Measurements from ENCODE around the gene SMIM41.
"Not testable (repeated sequence)": the region's sequence is repeated elsewhere in the genome, so short reads cannot be mapped to it uniquely, and the experiment has no call there.

Gene SMIM41

DNA sequence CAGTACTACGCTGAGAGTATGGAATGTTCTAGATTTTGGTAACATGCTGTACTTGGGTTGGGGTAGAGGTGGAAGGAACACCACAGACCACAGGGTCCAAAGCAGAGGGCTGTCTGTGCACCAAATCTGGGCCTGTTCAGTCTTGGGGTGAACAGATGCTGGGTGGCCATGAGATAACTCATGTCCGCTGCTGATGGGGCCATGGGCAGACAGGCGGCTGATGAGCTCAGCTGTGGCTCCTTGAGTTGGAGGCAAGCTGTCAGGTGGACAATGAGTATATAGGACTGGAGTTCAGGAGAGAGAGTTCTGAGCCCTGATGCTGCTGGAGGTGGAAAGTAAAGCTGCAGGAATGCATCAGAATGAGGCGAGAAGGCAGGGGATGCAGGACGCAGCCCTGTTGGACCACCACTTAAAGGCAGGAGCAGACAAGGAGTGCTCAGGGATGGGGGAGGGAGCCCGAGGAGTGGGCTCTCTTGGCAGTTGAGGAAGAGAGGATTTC, 6.2 kb downstream of the SMIM41 start:
- DNase-seq (ENCODE audit: low read depth), result no peak

GRCh38 chr12:52086366-52086765, 6.9 kb downstream of the SMIM41 start:
- DNase-seq (ENCODE audit: low read depth), result no peak

GRCh38 chr12:52086944-52087835, 7.7 kb downstream of the SMIM41 start:
- DNase-seq (ENCODE audit: low read depth), result no peak

DNA sequence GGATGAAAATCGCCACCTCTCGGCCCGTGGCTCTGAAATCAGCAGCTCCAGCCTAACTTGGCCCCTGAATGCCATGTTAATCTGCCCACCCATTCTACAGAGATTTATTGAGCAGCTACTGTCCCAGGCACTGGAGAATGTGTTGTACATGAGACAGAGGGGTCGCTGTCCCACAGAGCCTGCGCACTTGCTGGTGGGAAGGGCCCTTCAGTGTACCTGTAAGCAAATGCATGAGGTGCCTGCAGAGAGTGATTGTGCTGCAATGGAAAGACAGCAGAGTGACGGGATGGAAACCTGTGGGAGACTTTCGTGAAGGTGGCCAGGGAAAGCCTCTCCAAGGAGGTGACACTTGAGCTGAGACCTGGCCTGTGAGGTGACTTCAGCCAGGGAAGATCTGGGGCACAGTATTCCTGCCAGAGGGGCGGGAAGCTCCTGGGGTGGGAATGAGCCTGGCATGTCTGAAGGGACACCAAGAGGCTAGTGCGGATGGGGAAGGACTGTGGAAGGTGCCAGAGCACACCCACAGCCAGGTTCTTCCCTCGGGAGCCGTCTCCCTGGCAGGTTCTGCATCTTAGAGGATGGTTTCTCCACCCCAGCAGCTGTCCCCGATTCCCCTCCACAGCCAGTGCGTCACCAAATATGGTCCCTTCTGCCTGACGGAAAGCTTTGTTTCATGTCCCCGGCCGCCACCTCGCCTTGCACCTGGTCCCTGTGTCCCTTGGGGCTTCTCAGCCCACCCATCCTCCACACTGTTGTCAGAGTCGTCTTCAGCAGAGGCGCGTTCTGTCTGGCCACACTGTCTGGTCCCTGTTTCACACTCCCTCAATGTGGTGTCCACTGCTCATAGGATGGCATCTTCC, 8.7 kb downstream of the SMIM41 start:
- DNase-seq (ENCODE audit: low read depth), result no peak

DNA sequence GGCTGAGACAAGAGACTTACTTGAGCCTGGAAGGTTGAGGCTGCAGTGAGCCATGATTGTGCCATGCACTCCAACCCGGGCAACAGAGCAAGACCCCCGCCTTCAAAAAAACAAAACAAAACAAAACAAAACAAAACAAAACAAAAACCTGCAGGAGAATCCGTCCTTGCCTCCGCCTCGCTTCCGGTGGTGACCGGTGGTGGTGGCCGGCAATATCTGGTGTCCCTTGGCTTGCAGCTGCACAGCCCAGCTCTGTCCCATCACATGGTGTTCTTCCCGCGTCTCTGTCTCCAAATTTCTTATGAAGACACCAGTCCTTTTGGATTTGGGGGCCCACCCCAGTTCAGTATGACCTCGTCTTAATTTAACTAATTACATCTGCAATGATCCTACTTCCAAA, 10.0 kb downstream of the SMIM41 start:
- no peak for DNase-seq (ENCODE audit: low read depth)

- DNase-seq (ENCODE audit: low read depth), result no peak
These were observed 10.8 kb downstream of the SMIM41 start for GRCh38 chr12:52090291-52090690.

GRCh38 chr12:52091061-52091460, 11.6 kb downstream of the SMIM41 start:
- no peak for DNase-seq (ENCODE audit: low read depth)

- DNase-seq (ENCODE audit: low read depth), result no peak
These were observed 12.4 kb downstream of the SMIM41 start for GRCh38 chr12:52091869-52092268.

GRCh38 chr12:52093346-52093745, 13.8 kb downstream of the SMIM41 start:
- DNase-seq (ENCODE audit: low read depth), result no peak

GRCh38 chr12:52096332-52097044, 17.0 kb downstream of the SMIM41 start:
- no peak for DNase-seq (ENCODE audit: low read depth)

DNA sequence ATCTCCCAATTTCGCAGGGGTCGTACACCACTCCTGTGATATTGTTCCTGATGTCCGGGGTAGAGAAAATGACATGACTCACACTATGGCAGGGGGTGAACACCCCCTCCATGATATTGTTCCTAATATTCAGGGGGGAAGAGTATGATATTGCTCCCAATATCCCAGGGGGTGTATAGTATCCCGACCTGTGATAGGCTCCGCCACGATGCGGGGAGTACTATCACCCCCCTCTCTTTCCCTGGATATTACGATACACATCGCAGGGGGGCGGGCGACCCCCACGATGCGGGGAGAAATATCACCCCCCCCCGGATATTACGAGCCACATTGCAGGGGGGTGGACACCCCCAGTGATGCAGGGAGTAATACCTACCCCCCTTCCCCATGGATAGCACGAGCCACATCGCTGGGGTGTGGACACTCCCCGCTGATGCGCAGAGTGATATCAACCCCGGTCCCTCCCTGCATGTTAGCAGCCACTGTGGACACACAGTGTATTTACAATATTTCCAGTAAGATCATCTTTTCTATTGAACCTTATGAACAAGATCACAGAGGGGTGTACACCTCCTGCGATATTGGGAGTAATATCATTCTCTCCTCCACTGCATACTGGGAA, 17.7 kb downstream of the SMIM41 start:
- DNase-seq (ENCODE audit: low read depth), result no peak

DNA sequence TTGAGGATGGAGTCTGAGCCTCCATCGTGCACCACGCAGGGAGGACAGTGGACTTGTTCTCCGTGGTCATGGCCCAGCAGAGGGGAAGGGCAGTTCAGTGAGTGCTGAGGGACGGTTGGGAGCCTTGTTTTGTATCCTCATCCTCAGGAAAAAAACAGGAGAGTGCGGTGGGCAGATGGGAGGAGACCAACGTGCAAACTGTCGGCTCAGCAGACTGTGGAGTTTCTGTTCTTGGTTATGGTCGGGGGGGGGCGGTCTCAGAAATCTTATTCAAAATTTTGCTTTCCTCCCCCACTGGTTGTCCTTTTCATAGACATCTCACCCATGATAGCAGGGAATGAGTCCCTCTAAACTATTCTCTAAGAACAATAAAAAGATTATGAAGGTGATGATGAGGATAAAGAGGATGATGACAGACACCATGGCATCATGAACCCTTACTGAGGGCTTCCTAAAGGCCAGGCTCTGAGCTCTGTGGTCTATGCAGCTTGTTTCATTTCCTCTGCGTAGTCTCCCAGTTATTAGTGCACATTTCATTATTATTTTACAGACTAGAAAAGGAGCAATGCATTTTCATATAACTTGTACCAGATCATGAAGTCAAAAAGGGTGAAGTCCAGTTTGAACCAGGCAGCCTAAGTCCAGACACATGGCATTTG, 25.1 kb downstream of the SMIM41 start:
- DNase-seq (ENCODE audit: low read depth), result not testable (repeated sequence)

DNA sequence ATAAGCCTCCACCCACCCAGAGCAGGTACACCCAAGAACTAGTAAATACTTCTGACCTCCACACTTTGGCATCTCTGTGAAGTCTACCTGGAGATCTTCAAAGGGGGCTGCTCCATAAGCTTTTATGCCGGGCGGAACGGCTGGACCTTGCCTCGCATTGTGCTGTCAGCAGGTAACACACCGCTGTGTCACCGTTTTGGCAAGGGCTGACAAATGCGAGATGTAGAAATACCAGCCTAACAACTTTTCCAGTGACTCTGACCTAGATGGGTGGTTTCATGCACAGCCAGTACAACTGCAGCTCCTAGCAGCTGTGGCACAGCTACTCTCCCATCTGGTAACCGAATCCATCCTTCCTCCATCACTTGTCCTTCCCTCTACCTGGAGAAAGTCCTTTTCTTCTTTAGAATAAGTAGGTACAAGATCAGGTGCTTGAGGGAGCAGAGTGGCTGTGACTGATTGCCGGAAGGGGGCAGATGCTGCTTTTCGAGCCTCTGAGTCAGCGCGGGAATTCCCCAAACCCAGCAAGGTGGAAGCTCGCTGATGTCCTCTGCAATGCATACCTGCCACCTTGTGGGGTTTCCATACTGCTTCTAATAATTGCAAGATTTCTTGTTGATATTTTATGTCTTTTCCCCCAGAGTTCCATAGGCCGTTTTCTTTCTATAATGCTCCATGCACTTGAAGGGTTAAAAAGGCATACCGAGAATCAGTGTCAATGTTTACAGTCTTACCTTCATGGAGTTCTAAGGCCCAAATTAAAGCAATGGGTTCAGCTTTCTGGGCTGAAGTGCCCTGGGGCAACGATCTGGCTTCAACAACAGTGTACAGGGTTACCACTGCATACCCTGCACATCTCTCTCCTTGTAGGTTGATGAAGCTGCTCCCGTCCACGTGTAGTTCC, 37.0 kb downstream of the SMIM41 start:
- peak; percentile 55 for DNase-seq (ENCODE audit: low read depth)

DNA sequence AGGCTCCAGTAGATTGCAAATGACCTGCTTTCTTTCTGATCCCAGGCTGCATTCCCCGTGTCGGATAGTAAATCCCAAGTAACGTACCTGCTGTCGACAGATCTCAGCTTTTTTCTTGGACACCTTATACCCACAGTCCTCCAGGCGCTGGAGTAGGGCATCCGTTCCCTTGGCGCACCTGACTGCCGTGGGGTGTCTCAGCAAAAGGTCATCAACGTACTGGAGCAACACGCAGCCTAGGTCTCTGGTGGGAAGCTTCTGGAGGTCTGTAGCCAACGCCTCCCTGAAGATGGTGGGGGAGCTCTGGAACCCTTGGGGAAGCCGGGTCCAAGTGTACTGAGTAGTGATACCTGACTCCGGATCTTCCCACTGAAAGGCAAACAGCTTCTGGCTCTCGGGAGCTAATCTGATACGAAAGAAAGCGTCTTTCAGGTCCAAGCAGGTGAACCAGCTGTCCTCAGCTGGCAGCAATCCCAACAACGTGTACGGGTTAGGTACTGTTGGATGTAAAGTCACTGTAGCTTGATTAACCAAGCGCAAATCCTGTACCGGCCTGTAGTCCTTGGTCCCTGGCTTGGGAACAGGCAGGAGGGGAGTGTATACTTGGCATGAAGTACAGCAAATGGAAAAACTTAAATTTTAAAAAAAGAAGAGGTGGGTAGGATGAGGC, 38.4 kb downstream of the SMIM41 start:
- not testable (repeated sequence) for DNase-seq (ENCODE audit: low read depth)

DNA sequence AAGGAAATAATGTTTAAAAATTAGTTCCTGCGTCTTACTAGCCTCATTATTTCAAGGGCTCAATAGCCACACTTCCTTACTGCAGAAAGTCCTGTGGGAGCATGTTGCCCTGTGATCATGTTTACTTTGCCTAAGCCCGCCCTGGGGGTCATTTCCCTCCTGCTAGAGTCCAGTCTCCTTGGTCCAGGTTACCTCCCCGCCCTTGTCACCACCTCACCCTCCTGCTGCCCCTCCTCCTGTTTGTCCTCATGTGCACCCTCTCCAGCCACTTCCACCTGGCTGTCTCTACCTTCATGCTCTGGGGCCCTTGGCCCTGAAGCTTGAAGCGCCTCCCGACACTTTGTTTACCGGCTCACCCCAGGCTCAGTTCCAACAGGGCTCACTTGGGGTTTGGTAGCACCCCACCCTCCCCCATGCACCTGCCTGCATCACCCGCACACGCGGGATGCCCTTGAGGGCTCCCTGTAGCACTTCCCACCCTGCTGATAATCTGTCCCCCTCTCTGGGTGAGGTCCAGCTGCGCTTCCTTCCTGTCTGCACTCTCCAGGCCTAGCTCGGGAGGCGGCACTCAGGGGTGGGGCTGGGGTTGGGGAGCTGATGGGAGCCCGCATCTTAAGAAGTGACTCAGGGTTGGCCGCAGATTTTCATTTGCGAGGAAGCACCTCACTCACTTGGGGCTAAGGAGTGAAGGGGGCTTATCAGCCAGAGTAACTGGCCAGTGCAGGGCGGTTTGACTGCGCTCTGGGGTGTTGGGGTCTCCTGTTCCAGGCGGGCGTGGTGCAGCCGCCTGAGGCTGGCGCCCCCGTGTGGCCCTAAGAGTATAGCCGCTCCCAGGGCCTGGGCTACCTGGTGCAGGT, 40.1 kb downstream of the SMIM41 start:
- DNase-seq (ENCODE audit: low read depth), result peak; percentile 38

- DNase-seq (ENCODE audit: low read depth), result no peak
These were observed 41.7 kb downstream of the SMIM41 start for GRCh38 chr12:52120951-52121823.

GRCh38 chr12:52121824-52122539, 42.5 kb downstream of the SMIM41 start:
- peak; percentile 57 for DNase-seq (ENCODE audit: low read depth)
